ENCODE results near the gene MEIS2.

GRCh38 chr15:37104424-37104981, 4.2 kb upstream of the MEIS2 start:
- TF ChIP-seq, protein P1, sequence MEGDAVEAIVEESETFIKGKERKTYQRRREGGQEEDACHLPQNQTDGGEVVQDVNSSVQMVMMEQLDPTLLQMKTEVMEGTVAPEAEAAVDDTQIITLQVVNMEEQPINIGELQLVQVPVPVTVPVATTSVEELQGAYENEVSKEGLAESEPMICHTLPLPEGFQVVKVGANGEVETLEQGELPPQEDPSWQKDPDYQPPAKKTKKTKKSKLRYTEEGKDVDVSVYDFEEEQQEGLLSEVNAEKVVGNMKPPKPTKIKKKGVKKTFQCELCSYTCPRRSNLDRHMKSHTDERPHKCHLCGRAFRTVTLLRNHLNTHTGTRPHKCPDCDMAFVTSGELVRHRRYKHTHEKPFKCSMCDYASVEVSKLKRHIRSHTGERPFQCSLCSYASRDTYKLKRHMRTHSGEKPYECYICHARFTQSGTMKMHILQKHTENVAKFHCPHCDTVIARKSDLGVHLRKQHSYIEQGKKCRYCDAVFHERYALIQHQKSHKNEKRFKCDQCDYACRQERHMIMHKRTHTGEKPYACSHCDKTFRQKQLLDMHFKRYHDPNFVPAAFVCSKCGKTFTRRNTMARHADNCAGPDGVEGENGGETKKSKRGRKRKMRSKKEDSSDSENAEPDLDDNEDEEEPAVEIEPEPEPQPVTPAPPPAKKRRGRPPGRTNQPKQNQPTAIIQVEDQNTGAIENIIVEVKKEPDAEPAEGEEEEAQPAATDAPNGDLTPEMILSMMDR (IDR thresholded peaks at IDR 0.05) = no peak
- TF ChIP-seq POLR2A (IDR thresholded peaks at IDR 0.05) = no peak
